Measurements from ENCODE around the gene TMEM164.

- no peak for TF ChIP-seq SIN3A (IDR thresholded peaks at IDR 0.05; ENCODE audit: borderline replicate concordance, insufficient read depth, low read length)
- TF ChIP-seq POLR2AphosphoS5 (IDR thresholded peaks at IDR 0.05; ENCODE audit: low read depth, low read length) = no peak
- no peak for TF ChIP-seq REST (IDR thresholded peaks at IDR 0.05; ENCODE audit: insufficient read depth in 1 of 2, low read depth in 2 of 2, low read length in 2 of 2)
- TF ChIP-seq TAF1 (IDR thresholded peaks at IDR 0.05; ENCODE audit: borderline replicate concordance, insufficient read depth, low read length) = no peak
- TF ChIP-seq FOXP2 (optimal IDR thresholded peaks at IDR 0.05; ENCODE audit: borderline replicate concordance, extremely low read depth, extremely low read length, insufficient read depth) = no peak
Observed at GRCh38 chrX:110142096-110142495, 139.2 kb downstream of the TMEM164 start.

All from PFSK-1 (cell line).